Tibial nerve (tissue), 4 donors: Measurements from ENCODE around the gene MICALL2.

Experiments
- EP300 ChIP-seq, 2 donors: sonication (generic); formaldehyde crosslinking; IDR thresholded peaks; one replicate each; pipeline ENCODE4 v1.6.1; 2017; ENCODE audit warnings: antibody characterized with exemption in 2 of 2, mild to moderate bottlenecking in 1 of 2
- POLR2A ChIP-seq, 2 donors: fragments of 450-650 bp; IDR thresholded peaks; one replicate each; pipeline ENCODE4 v1.6.1; 2017; ENCODE audit warnings: antibody characterized with exemption in 2 of 2, mild to moderate bottlenecking in 2 of 2, moderate library complexity in 2 of 2
- TF ChIP-seq, protein P1 (sequence below), 5 experiments: fragments of 200-600 bp in 3 of 5; fragments of 450-650 bp in 2 of 5; sonication (generic) in 3 of 5; IDR thresholded peaks; one replicate each; pipeline ENCODE4 v1.5.1; 2016 to 2019; ENCODE audit warnings: antibody characterized with exemption in 5 of 5, mild to moderate bottlenecking in 3 of 5, moderate library complexity in 2 of 5

DNA sequence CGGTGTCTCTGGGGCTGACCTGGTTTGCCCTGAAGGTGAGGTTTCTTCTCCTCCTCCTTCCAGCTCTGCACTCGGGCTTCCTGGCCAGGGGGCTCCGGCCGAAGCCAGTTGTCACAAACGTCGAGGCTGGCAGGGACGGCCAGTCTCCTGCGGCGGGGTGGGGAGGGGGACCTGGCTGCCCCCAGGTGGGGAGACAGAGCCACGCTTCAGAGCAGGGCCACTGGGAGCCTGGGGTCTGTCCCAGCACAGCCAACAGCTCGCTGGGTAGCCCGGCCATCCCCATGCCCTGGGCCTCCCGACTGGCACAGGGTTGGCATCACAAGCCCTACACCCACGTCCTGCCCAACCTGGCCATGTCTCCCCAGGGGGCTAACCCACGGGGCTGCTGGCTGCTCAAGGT is 20.4 kb downstream of the MICALL2 start:
- TF ChIP-seq, protein P1, sequence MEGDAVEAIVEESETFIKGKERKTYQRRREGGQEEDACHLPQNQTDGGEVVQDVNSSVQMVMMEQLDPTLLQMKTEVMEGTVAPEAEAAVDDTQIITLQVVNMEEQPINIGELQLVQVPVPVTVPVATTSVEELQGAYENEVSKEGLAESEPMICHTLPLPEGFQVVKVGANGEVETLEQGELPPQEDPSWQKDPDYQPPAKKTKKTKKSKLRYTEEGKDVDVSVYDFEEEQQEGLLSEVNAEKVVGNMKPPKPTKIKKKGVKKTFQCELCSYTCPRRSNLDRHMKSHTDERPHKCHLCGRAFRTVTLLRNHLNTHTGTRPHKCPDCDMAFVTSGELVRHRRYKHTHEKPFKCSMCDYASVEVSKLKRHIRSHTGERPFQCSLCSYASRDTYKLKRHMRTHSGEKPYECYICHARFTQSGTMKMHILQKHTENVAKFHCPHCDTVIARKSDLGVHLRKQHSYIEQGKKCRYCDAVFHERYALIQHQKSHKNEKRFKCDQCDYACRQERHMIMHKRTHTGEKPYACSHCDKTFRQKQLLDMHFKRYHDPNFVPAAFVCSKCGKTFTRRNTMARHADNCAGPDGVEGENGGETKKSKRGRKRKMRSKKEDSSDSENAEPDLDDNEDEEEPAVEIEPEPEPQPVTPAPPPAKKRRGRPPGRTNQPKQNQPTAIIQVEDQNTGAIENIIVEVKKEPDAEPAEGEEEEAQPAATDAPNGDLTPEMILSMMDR (IDR thresholded peaks at IDR 0.05) = no peak
- TF ChIP-seq POLR2A (IDR thresholded peaks at IDR 0.05) = no peak
- no peak for TF ChIP-seq EP300 (IDR thresholded peaks at IDR 0.05)
